Hepatocyte (in vitro differentiated cells): ENCODE data around the gene KMT5B.

Experiments
- CTCF ChIP-seq: fragments of 200-600 bp; sonication (generic); IDR thresholded peaks from 2 replicates; pipeline ENCODE4 v1.5.1; 2016; ENCODE audit warnings: antibody characterized with exemption, mild to moderate bottlenecking; ENCODE audit not compliant: poor library complexity
- EZH2 ChIP-seq: fragments of 200-600 bp; sonication (generic); IDR thresholded peaks from 2 replicates; pipeline ENCODE4 v1.6.1; 2016; ENCODE audit warnings: antibody characterized with exemption, mild to moderate bottlenecking, borderline replicate concordance
- EZH2phosphoT487 ChIP-seq: fragments of 200-600 bp; sonication (generic); IDR thresholded peaks from one replicate; pipeline ENCODE4 v1.6.1; 2018; ENCODE audit warnings: antibody characterized with exemption, mild to moderate bottlenecking, low read depth, moderate library complexity; ENCODE audit not compliant: unreplicated experiment, severe bottlenecking

GRCh38 chr11:68262544-68262827 is 49.4 kb upstream of the KMT5B start:
- TF ChIP-seq CTCF (no peak), EZH2 (no peak), EZH2phosphoT487 (no peak)
